Right kidney (tissue), 9 donors: ENCODE measurements around the gene APOOL.
A peak's percentile ranks its signal among the peaks of the same experiment; 100 is the strongest.
"Not testable (repeated sequence)": the region's sequence is repeated elsewhere in the genome, so short reads cannot be mapped to it uniquely, and the experiment has no call there.

Experiments used
- DNase-seq: peaks from one replicate; pipeline ENCODE4 v3.0.0-alpha.2; 2016
- long read RNA-seq, 8 donors: transcript quantifications; one replicate each; lab custom pipeline, GENCODE V29; 2026

The APOOL gene
- long read RNA-seq, donor 1, partial matches to known transcripts, result 0 of 3 reads
- long read RNA-seq, donor 1, other reads (novel, unspliced or antisense), result 0 of 3 reads
- long read RNA-seq, donor 2, result 0 reads
- long read RNA-seq, donor 3, partial matches to known transcripts, result 0 of 3 reads
- long read RNA-seq, donor 3, other reads (novel, unspliced or antisense), result 0 of 3 reads
- long read RNA-seq, donor 4, partial matches to known transcripts, result 23 of 27 reads
- long read RNA-seq, donor 4, other reads (novel, unspliced or antisense), result 0 of 27 reads
- long read RNA-seq, donor 5, partial matches to known transcripts, result 22 of 24 reads
- long read RNA-seq, donor 5, other reads (novel, unspliced or antisense), result 0 of 24 reads
- long read RNA-seq, donor 6, partial matches to known transcripts, result 0 of 1 reads
- long read RNA-seq, donor 6, other reads (novel, unspliced or antisense), result 0 of 1 reads
- long read RNA-seq, donor 7, partial matches to known transcripts, result 28 of 32 reads
- long read RNA-seq, donor 7, other reads (novel, unspliced or antisense), result 0 of 32 reads
- long read RNA-seq, donor 8, partial matches to known transcripts, result 0 of 4 reads
- long read RNA-seq, donor 8, other reads (novel, unspliced or antisense), result 0 of 4 reads

- peak; percentile 58 for DNase-seq
Observed at GRCh38 chrX:85003655-85004244, at the start of gene APOOL. Gene APOOL (plus strand): TSS chrX:85003877. CDS start chrX:85003913, 36 bp downstream.

- no peak for DNase-seq
Observed at GRCh38 chrX:84956304-84956703, 47.4 kb upstream of the APOOL start.

- DNase-seq, result no peak
Observed at GRCh38 chrX:84974803-84975202, 28.9 kb upstream of the APOOL start.

- not testable (repeated sequence) for DNase-seq
Observed at GRCh38 chrX:84991739-84992138, 11.9 kb upstream of the APOOL start.

- no peak for DNase-seq
Observed at GRCh38 chrX:84993150-84993549, 10.5 kb upstream of the APOOL start.

GRCh38 chrX:85001344-85001743 is 2.3 kb upstream of the APOOL start:
- DNase-seq, result no peak

GRCh38 chrX:85004255-85004654 is 578 bp downstream of the APOOL start:
- DNase-seq, result no peak

- DNase-seq, result no peak
Observed at GRCh38 chrX:85012098-85012497, 8.4 kb downstream of the APOOL start.

GRCh38 chrX:85015351-85015750 is 11.7 kb downstream of the APOOL start:
- DNase-seq, result not testable (repeated sequence)

- DNase-seq, result no peak
Observed at GRCh38 chrX:85017721-85018120, 14.0 kb downstream of the APOOL start.

- DNase-seq, result no peak
Observed at GRCh38 chrX:85018471-85018870, 14.8 kb downstream of the APOOL start.

GRCh38 chrX:85020216-85020615 is 16.5 kb downstream of the APOOL start:
- DNase-seq, result no peak

GRCh38 chrX:85024044-85024443 is 20.4 kb downstream of the APOOL start:
- DNase-seq, result no peak

- DNase-seq, result no peak
Observed at GRCh38 chrX:85024562-85024961, 20.9 kb downstream of the APOOL start.

GRCh38 chrX:85026170-85026569 is 22.5 kb downstream of the APOOL start:
- DNase-seq, result no peak

GRCh38 chrX:85029043-85029442 is 25.4 kb downstream of the APOOL start:
- DNase-seq, result no peak

GRCh38 chrX:85031505-85031904 is 27.8 kb downstream of the APOOL start:
- DNase-seq, result no peak

GRCh38 chrX:85037114-85037513 is 33.4 kb downstream of the APOOL start:
- no peak for DNase-seq

- no peak for DNase-seq
Observed at GRCh38 chrX:85051627-85052026, 48.0 kb downstream of the APOOL start.

- DNase-seq, result no peak
Observed at GRCh38 chrX:85052205-85052604, 48.5 kb downstream of the APOOL start.

GRCh38 chrX:85052636-85053343 is 49.1 kb downstream of the APOOL start:
- DNase-seq, result no peak

GRCh38 chrX:85065512-85066198 is 62.0 kb downstream of the APOOL start:
- no peak for DNase-seq
